Skeletal muscle tissue (tissue), 4 donors: ENCODE measurements around the gene ATP2A3. TPM values are rescaled to one million over a fixed set of nuclear protein-coding genes. Genes with fewer than 3 reads are reported as not detected.

Source experiments
- H3K27ac ChIP-seq: one replicate; pipeline ENCODE4 v1.7.0; 2013; ENCODE audit warnings: mild to moderate bottlenecking, low read depth, low read length, inconsistent platforms
- H3K27me3 ChIP-seq, 3 donors: one replicate each; pipeline ENCODE4 v1.7.0; 2013; ENCODE audit warnings: low read length in 3 of 3; ENCODE audit not compliant: control insufficient read depth in 3 of 3, insufficient read depth in 3 of 3
- H3K36me3 ChIP-seq, 3 donors: one replicate each; pipeline ENCODE4 v1.7.0; 2013; ENCODE audit warnings: low read length in 3 of 3; ENCODE audit not compliant: control insufficient read depth in 3 of 3, insufficient read depth in 3 of 3
- H3K4me1 ChIP-seq, 3 donors: one replicate each; pipeline ENCODE4 v1.7.0; 2013; ENCODE audit warnings: low read length in 3 of 3, mild to moderate bottlenecking in 3 of 3; ENCODE audit not compliant: control insufficient read depth in 3 of 3, insufficient read depth in 3 of 3
- H3K4me3 ChIP-seq, 3 donors: one replicate each; pipeline ENCODE4 v1.7.0; 2013; ENCODE audit warnings: low read length in 3 of 3
- H3K9ac ChIP-seq, 3 donors: one replicate each; pipeline ENCODE4 v1.7.0; 2013; ENCODE audit warnings: low read length in 3 of 3, mild to moderate bottlenecking in 3 of 3, moderate library complexity in 2 of 3, low read depth in 1 of 3
- H3K9me3 ChIP-seq, 3 donors: one replicate each; pipeline ENCODE4 v1.7.0; 2013; ENCODE audit warnings: low read length in 3 of 3; ENCODE audit not compliant: control insufficient read depth in 3 of 3
- total RNA-seq: library from RNA; depleted of rRNA; stranded (reverse); fragments of >200 nt; gene quantifications from one replicate; pipeline ENCODE4 v1.2.3, GENCODE V29; 2014
- donor health status: Osteomylitis.

ATP2A3 gene
- total RNA-seq, 1 donor from 2014 or later = 3.7 TPM

GRCh38 chr17:3917391-3917931 lies 46.8 kb downstream of the ATP2A3 start:
- no peaks in the 10 kb centered on the region for H3K9me3 ChIP-seq
- H3K27ac ChIP-seq = no peak overlapping the region
- H3K4me3 ChIP-seq = no peak overlapping the region
- no peaks in the 10 kb centered on the region for H3K36me3 ChIP-seq
- H3K9ac ChIP-seq = no peak overlapping the region
- peaks cover 12 to 18% (median 15%) of the 10 kb centered on the region in 3 donors for H3K4me1 ChIP-seq
- H3K27me3 ChIP-seq = no peaks in the 10 kb centered on the region

DNA sequence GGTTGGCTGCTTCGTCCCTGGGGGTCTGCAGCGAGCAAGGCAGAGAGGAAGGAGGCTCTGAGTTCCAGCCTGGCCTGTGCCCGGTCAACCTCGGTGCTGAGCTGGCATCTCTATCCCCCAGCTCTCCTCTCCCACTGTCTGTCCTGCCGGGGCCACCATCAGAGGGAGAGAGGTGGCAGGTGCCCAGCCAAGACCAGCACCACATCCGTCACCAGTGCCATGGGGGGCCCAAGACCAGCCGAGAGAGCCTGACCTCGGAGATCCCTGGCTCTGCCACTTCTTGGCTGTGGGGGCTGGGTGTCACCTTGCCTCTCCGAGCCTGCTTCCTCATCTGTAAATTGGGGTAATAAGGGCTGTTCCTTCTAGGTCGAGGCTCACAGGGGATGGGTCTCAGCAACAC lies 47.4 kb downstream of the ATP2A3 start:
- H3K9ac ChIP-seq = no peak overlapping the region
- no peaks in the 10 kb centered on the region for H3K36me3 ChIP-seq
- no peaks in the 10 kb centered on the region for H3K27me3 ChIP-seq
- H3K4me3 ChIP-seq = no peak overlapping the region
- H3K9me3 ChIP-seq = no peaks in the 10 kb centered on the region
- H3K27ac ChIP-seq = no peak overlapping the region
- H3K4me1 ChIP-seq = peaks cover 12 to 18% (median 15%) of the 10 kb centered on the region in 3 donors

- no peaks in the 10 kb centered on the region for H3K36me3 ChIP-seq
- no peak within 1 kb of the TSS for H3K27ac ChIP-seq
- H3K4me1 ChIP-seq = peaks cover 12 to 18% (median 15%) of the 10 kb centered on the region in 3 donors
- no peak within 1 kb of the TSS for H3K4me3 ChIP-seq
- H3K9ac ChIP-seq = no peak within 1 kb of the TSS
- H3K9me3 ChIP-seq = no peaks in the 10 kb centered on the region
- H3K27me3 ChIP-seq = no peaks in the 10 kb centered on the region
Observed at GRCh38 chr17:3915995-3916696, 48.1 kb downstream of the ATP2A3 start, which contains the start of gene P2RX1. Gene P2RX1 (minus strand): TSS chr17:3916465. CDS start chr17:3916225, 240 bp downstream.

DNA sequence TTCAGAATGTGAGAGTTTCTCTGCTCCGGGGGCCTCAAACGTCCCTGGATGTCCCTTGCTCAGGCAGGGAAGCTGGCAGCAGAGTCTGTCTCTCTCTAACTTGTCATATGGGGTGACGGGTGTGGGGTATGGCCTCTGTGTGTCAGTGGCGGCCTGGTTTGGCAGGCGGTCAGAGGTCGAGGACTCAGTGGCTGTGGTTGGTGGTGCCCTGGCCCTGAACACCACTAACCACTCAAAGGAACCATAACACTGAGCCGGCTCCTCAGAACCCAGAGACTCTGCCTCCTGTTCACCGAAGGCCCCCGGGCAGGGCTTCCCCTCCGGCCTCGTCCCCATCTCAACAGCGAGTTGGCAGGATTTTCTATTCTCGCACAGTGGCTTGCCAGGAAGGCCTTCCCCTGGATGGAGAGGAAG lies 48.6 kb downstream of the ATP2A3 start:
- no peak overlapping the region for H3K4me3 ChIP-seq
- H3K9me3 ChIP-seq = no peaks in the 10 kb centered on the region
- H3K36me3 ChIP-seq = no peaks in the 10 kb centered on the region
- H3K9ac ChIP-seq = no peak overlapping the region
- no peaks in the 10 kb centered on the region for H3K27me3 ChIP-seq
- no peak overlapping the region for H3K27ac ChIP-seq
- peaks cover 12 to 18% (median 15%) of the 10 kb centered on the region in 3 donors for H3K4me1 ChIP-seq

GRCh38 chr17:3914312-3914670 lies 49.9 kb downstream of the ATP2A3 start:
- Histone ChIP-seq H3K4me1 (peaks cover 12 to 18% (median 15%) of the 10 kb centered on the region in 3 donors), H3K4me3 (no peak overlapping the region), H3K27me3 (no peaks in the 10 kb centered on the region), H3K36me3 (no peaks in the 10 kb centered on the region), H3K27ac (no peak overlapping the region), H3K9ac (no peak overlapping the region), H3K9me3 (no peaks in the 10 kb centered on the region)

GRCh38 chr17:3913531-3914311 lies 50.5 kb downstream of the ATP2A3 start:
- Histone ChIP-seq H3K36me3 (no peaks in the 10 kb centered on the region), H3K4me3 (no peak overlapping the region), H3K27me3 (no peaks in the 10 kb centered on the region), H3K9ac (no peak overlapping the region), H3K9me3 (no peaks in the 10 kb centered on the region), H3K27ac (no peak overlapping the region), H3K4me1 (peaks cover 12 to 18% (median 13%) of the 10 kb centered on the region in 3 donors)

DNA sequence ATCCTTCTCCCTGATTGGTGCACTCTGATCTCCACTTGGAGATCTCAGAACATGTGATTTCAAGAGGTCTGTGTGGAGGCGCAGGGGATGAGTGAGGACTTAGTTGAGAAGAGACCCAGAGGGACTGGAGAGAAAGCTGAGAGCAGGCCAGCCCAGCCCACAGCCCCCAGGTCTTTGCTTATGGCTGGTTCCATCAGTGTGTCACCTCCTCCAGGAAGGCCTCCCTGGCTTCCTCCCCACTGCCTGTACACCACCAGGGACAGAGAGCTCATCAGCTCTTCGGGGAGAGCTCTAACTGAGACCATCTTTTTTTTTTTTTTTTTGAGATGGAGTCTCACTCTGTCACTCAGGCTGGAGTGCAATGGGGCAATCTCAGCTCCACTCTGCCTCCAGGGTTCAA lies 51.4 kb downstream of the ATP2A3 start:
- Histone ChIP-seq H3K27ac (no peak overlapping the region), H3K36me3 (no peaks in the 10 kb centered on the region), H3K27me3 (no peaks in the 10 kb centered on the region), H3K4me3 (no peak overlapping the region), H3K9me3 (no peaks in the 10 kb centered on the region), H3K9ac (no peak overlapping the region), H3K4me1 (peaks cover 10 to 14% (median 12%) of the 10 kb centered on the region in 3 donors)

- no peaks in the 10 kb centered on the region for H3K36me3 ChIP-seq
- no peak overlapping the region for H3K9ac ChIP-seq
- peaks cover 3 to 8% (median 4%) of the 10 kb centered on the region in 3 donors for H3K4me1 ChIP-seq
- H3K9me3 ChIP-seq = no peaks in the 10 kb centered on the region
- no peak overlapping the region for H3K4me3 ChIP-seq
- H3K27me3 ChIP-seq = no peaks in the 10 kb centered on the region
- H3K27ac ChIP-seq = no peak overlapping the region
Observed at GRCh38 chr17:3911271-3912053, 52.8 kb downstream of the ATP2A3 start.

DNA sequence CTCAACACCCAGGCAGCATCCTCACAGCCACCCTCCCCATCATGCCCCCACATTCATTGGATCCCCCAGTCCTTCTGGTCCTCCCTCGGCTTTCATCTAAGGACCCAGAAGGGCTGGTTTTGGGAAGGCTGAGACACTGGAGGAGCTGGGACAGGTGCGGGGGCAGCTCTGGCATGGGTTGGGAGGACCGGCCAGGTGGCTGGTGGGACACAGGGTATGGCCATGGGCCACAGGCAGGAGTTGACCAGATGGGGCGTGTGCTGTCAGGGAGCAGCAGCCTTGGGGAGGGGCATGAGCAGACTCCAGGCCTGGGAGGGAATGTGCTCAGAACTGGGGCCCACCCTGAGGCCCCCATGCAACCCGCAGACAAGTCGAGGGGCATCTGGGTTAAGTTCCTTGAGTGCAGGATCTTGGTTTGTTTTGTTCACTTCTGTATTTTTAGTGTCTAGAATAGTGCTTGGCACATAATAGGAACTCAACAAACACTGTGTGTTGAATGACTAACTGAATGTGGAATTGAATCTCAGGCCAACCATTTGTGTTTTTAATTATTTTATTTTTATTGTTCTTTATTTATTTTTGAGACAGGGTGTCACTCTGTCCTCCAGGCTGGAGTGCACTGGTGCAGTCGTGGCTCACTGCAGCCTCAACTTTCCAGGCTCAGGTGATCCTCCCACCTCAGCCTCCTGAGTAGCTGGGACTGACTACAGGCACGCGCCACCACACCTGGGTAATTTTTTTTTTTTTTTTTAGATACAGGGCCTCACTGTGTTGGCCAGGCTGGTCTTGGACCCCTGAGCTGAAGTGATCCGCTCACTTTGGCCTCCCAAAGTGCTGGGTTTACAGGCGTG lies 53.6 kb downstream of the ATP2A3 start:
- H3K9me3 ChIP-seq = no peaks in the 10 kb centered on the region
- no peak overlapping the region for H3K27ac ChIP-seq
- H3K9ac ChIP-seq = no peak overlapping the region
- H3K4me1 ChIP-seq = peaks cover 3 to 8% (median 4%) of the 10 kb centered on the region in 3 donors
- H3K4me3 ChIP-seq = no peak overlapping the region
- H3K27me3 ChIP-seq = no peaks in the 10 kb centered on the region
- no peaks in the 10 kb centered on the region for H3K36me3 ChIP-seq
